GM21515 (cell line): ENCODE results near the gene PROCR.
"Not testable (repeated sequence)": the region's sequence is repeated elsewhere in the genome, so short reads cannot be mapped to it uniquely, and the experiment has no call there.

Experiments
- ATAC-seq: cut with Tn5 transposase; IDR thresholded peaks from one replicate; pipeline ENCODE4 v1.9.1; 2021; ENCODE audit not compliant: unreplicated experiment

The PROCR gene

DNA sequence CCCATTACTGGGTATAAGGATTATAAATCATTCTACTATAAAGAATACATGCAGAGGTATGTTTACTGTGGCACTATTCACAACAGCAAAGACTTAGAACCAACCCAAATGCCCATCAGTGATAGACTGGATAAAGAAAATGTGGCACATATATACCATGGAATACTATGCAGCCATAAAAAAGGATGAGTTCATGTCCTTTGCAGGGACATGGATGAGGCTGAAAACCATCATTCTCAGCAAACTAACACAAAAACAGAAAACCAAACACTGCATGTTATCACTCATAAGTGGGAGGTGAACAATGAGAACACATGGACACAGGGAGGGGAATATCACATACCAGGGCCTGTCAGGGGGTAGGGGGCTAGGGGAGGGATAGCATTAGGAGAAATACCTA is 7.3 kb upstream of the PROCR start:
- ATAC-seq = not testable (repeated sequence)

- ATAC-seq = no peak
Observed at GRCh38 chr20:35165221-35166185, 6.4 kb upstream of the PROCR start.

DNA sequence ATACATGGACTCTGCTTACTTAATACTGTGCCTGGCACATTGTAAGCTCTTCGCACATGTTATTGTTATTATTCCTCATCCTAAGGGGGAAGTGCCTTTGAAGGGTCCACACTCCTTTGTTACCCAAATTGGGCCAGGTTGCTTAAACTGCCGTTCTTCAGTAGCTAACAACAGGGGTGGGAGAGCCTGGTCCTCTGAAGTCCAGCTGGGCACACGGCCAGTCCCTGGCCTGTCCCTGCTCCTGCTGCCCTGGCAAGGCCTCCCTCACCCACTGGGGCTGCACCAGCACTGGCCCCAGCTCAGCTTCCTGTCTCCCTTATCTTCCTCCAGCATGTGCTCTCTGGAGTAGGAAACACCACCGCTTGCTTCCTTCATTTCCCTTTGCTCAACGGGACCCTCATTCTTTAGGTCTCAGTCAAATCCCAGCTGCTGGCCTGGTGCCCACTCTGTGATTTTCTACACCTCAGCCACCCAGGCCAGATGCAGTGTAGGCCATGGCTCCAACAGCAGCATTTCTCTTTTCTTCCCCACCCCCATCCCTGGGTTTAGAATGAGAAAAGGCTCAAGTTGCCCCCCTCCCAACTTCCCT is 5.5 kb upstream of the PROCR start:
- no peak for ATAC-seq

- ATAC-seq = no peak
Observed at GRCh38 chr20:35167787-35168186, 4.1 kb upstream of the PROCR start.

GRCh38 chr20:35168701-35169409 is 3.0 kb upstream of the PROCR start:
- not testable (repeated sequence) for ATAC-seq

DNA sequence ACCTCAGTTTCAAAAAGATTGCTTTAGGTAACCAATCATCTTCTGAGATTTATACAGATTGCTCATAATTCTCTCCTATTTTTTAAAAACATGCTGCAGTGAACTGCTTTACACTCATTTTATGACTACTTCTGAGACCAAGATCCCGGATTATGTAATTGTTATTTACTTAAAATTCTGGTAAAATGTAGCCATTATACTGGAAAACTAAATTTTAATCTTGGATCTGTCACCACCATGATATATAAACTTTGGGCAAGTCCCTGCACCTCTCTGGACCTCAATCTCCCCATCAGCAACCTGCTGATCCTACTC is 477 bp upstream of the PROCR start:
- ATAC-seq = no peak

DNA sequence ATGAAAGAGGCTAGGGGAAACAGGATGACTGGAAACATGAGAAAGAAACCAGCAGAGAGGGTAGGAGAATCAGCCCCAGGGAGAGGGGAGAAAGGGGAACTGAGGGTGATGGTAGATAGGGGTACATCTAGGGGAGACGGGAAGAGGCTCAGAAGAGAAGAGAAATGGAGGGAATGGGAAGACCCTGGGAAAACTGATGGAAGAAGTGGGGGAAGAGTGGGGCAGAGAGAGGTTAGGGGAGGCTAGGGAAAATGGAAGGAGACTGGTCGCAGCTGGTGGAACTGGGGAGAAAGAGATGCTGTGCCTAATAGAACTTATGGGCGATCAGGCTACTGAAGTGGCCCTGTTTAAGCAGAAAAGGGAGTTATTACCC is 548 bp downstream of the PROCR start:
- no peak for ATAC-seq

GRCh38 chr20:35173576-35174192 is 1.8 kb downstream of the PROCR start:
- no peak for ATAC-seq

- no peak for ATAC-seq
Observed at GRCh38 chr20:35174458-35175216, 2.8 kb downstream of the PROCR start.

DNA sequence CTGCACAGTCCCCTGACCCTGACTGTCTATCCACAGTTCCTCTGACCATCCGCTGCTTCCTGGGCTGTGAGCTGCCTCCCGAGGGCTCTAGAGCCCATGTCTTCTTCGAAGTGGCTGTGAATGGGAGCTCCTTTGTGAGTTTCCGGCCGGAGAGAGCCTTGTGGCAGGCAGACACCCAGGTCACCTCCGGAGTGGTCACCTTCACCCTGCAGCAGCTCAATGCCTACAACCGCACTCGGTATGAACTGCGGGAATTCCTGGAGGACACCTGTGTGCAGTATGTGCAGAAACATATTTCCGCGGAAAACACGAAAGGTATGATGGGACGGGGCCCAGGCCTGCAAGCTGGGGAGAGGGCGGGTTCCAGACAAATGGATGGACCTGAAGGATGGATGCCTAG is 4.3 kb downstream of the PROCR start:
- no peak for ATAC-seq

DNA sequence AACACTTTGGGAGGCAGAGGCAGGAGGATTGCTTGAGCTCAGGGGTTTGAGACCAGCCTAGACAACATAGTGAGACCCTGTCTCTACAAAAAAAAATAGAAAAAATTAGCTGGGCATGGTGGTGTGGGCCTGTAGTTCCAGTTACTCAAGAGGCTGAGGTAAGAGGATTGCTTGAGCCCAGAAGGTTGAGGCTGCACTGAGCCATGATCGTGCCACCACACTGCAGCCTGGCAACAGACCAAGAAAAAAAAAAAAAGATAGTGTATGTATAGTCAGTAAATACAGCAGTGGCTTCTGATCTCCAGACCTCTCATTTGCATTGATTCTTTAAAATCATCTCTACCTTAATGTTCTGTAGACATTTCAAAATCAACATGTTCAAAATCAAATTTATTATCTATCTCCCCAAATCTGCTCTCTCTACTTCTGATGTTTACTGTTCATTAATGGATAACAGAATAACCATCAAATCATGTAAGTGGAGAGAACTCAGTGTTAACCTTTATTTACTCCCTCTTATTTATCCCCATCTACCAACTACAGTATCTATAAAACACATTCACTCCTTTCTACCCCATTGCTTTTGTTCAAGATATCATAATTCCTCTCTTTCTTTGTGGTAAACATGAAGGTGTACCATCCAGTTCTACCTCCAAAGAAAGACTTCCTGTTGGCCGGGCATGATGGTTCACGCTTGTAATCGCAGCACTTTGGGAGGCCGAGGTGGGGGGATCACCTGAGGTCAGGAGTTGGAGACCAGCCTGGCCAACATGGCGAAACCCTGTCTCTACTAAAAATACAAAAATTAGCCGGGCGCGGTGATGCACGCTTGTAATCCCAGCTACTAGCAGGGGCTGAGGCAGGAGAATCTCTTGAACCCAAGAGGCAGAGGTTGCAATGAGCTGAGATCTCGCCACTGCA is 7.7 kb downstream of the PROCR start:
- ATAC-seq = no peak

GRCh38 chr20:35180266-35180665 is 8.4 kb downstream of the PROCR start:
- ATAC-seq = no peak

GRCh38 chr20:35181731-35182130 is 9.9 kb downstream of the PROCR start:
- ATAC-seq = no peak

- ATAC-seq = not testable (repeated sequence)
Observed at GRCh38 chr20:35186691-35187289, 14.9 kb downstream of the PROCR start.

DNA sequence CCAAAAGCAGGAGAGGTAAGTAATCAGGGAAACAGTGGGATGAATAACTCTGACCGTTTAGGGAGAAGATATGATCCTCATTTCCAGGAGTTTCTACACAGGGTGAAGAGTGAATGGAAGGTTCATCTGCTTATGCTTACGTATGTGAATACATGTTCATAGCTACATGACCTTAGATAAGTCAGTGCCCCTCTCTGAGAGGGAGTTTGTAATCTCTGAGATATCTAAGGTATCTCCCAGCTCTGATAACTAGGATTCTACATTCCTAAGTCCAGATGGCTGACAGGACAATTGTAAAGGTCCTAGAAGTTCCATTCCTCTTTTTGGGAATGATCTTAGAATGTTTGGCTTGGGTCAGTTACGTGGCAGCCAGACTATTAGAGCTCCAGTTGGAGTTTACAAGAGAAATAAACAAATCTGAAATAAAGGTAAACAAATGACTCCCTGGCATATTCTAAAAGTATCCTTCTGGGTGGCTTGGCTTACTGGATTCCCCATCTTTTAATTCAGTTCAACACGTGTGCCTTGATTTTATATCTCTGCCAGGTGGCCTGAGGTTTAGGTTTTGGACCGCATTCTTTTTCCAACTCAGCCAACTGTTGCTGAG is 15.8 kb downstream of the PROCR start:
- ATAC-seq = no peak

DNA sequence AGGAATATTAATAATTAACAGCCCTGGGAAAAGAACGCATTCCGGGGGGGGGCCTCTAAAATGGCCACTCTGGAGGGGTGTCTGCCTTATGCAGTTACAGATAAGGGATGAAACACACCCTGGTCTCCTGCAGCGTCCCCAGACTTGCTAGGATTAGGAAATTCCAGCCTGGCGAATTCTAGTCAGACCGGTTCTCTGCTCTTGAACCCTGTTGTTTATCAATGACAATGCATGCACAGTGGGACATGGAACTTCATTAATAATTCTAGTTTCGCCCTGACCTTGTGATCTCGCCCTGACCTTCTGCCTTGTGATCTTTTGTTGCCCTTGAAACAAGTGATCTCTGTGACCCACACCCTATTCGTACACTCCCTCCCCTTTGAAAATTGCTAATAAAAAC is 17.4 kb downstream of the PROCR start:
- ATAC-seq = not testable (repeated sequence)

GRCh38 chr20:35190556-35190955 is 18.7 kb downstream of the PROCR start:
- ATAC-seq = no peak

- ATAC-seq = no peak
Observed at GRCh38 chr20:35191419-35192117, 19.7 kb downstream of the PROCR start.
